Osteocyte (in vitro differentiated cells): ENCODE results near the gene EDEM1. TPM values are rescaled to one million over a fixed set of nuclear protein-coding genes. Genes with fewer than 3 reads are reported as not detected.

Experiments
- DNase-seq: peaks from one replicate; pipeline ENCODE4 v3.0.0; 2021; ENCODE audit warnings: mixed read lengths; ENCODE audit not compliant: unreplicated experiment; ENCODE audit errors: extremely low spot score
- H3K27ac Mint-ChIP-seq: one replicate; pipeline ENCODE4 v1.8.0; 2021; ENCODE audit warnings: mild to moderate bottlenecking, mixed read lengths; ENCODE audit not compliant: unreplicated experiment
- H3K27me3 Mint-ChIP-seq: one replicate; pipeline ENCODE4 v1.8.0; 2021; ENCODE audit warnings: mixed read lengths; ENCODE audit not compliant: unreplicated experiment
- H3K36me3 Mint-ChIP-seq: one replicate; pipeline ENCODE4 v1.8.0; 2021; ENCODE audit warnings: mixed read lengths; ENCODE audit not compliant: unreplicated experiment
- H3K4me1 Mint-ChIP-seq: one replicate; pipeline ENCODE4 v1.8.0; 2021; ENCODE audit warnings: mixed read lengths; ENCODE audit not compliant: unreplicated experiment
- H3K4me3 Mint-ChIP-seq: one replicate; pipeline ENCODE4 v1.8.0; 2021; ENCODE audit warnings: mild to moderate bottlenecking, moderate library complexity, mixed read lengths; ENCODE audit not compliant: unreplicated experiment
- H3K9me3 Mint-ChIP-seq: one replicate; pipeline ENCODE4 v1.8.0; 2021; ENCODE audit warnings: mixed read lengths; ENCODE audit not compliant: unreplicated experiment
- CTCF ChIP-seq: fragments of 200-600 bp; sonication (generic); IDR thresholded peaks from 2 replicates; pipeline ENCODE4 v1.5.0; 2021; ENCODE audit warnings: antibody characterized with exemption, mild to moderate bottlenecking, moderate library complexity
- total RNA-seq: library from RNA; stranded (reverse); gene quantifications from 2 replicates; pipeline ENCODE4 v1.2.1, GENCODE V29; 2021

The EDEM1 gene
- total RNA-seq, 1 donor from 2014 or later: 45.9 TPM

DNA sequence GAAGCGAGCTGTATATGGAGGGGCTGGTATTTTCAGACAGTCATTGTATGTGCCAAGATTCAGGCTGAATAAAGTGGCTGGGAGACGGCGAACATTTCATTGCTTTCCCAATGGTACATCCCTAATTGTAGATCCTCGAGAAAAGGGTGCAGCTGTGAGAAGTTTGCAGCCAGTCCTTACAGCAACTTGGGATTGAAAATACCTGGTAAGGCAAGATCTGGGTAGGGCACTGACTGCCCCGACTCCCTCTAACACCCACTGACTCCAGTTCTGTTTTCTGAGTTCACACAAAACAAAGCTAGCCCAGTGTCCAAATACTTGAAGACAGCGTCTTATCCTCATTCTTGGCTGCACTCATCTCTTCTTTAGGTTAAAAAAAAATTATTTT is 63.7 kb downstream of the EDEM1 start:
- peaks cover 10% of the 10 kb centered on the region for H3K27me3 Mint-ChIP-seq
- no peak overlapping the region for H3K27ac Mint-ChIP-seq
- no peak for DNase-seq
- no peak overlapping the region for H3K4me3 Mint-ChIP-seq
- TF ChIP-seq CTCF: no peak
- H3K4me1 Mint-ChIP-seq: no peaks in the 10 kb centered on the region
- no peaks in the 10 kb centered on the region for H3K9me3 Mint-ChIP-seq
- no peaks in the 10 kb centered on the region for H3K36me3 Mint-ChIP-seq

GRCh38 chr3:5252131-5252530 is 64.6 kb downstream of the EDEM1 start:
- H3K27me3 Mint-ChIP-seq: peaks cover 10% of the 10 kb centered on the region
- no peak overlapping the region for H3K4me3 Mint-ChIP-seq
- H3K9me3 Mint-ChIP-seq: no peaks in the 10 kb centered on the region

DNA sequence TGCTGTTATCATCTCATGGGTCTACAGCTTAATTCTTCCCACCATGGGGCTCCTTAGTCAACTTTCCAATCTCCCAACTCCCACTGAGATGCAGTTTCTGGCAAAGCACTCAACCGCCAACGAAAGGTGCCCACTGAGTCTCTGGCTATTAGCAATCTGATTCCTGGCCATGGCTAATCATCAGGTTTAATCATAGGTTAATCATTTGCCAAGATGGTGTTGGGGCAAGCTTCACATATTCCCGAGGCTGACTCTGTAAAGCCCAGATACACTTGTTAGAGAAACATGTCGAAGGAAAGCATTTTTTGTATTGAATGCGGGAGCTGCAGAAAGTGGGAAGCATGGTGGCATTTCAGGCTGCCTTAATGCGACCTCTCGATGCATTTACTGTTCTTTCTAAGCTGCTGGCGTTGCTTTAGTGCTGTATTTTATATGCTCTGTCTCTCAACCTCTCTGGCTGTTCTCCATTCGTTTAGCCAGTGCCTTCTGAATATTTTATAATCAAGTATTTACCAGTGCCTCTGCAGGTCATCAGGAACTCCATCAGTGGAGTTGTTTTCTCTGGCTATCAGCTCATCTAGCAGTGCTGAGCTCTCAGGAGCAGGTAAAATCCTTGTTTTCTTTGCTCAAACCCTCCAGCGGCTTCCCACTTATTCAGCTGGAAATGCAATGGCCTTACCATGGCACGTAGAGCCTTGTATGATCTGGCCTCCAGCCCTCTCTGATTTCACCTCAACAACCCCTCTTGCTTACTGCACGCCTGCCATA is 67.0 kb downstream of the EDEM1 start:
- Mint-ChIP-seq H3K36me3 (no peaks in the 10 kb centered on the region), H3K4me1 (no peaks in the 10 kb centered on the region), H3K27ac (no peak overlapping the region), H3K9me3 (no peaks in the 10 kb centered on the region), H3K4me3 (no peak overlapping the region), H3K27me3 (peaks cover 3% of the 10 kb centered on the region)
- TF ChIP-seq CTCF: no peak
- DNase-seq: no peak

More at GRCh38 chr3:5252131-5252530, 64.6 kb downstream of the EDEM1 start:
- no peak for TF ChIP-seq CTCF
- H3K4me1 Mint-ChIP-seq: no peaks in the 10 kb centered on the region
- no peak for DNase-seq
- H3K36me3 Mint-ChIP-seq: no peaks in the 10 kb centered on the region
- H3K27ac Mint-ChIP-seq: no peak overlapping the region

DNA sequence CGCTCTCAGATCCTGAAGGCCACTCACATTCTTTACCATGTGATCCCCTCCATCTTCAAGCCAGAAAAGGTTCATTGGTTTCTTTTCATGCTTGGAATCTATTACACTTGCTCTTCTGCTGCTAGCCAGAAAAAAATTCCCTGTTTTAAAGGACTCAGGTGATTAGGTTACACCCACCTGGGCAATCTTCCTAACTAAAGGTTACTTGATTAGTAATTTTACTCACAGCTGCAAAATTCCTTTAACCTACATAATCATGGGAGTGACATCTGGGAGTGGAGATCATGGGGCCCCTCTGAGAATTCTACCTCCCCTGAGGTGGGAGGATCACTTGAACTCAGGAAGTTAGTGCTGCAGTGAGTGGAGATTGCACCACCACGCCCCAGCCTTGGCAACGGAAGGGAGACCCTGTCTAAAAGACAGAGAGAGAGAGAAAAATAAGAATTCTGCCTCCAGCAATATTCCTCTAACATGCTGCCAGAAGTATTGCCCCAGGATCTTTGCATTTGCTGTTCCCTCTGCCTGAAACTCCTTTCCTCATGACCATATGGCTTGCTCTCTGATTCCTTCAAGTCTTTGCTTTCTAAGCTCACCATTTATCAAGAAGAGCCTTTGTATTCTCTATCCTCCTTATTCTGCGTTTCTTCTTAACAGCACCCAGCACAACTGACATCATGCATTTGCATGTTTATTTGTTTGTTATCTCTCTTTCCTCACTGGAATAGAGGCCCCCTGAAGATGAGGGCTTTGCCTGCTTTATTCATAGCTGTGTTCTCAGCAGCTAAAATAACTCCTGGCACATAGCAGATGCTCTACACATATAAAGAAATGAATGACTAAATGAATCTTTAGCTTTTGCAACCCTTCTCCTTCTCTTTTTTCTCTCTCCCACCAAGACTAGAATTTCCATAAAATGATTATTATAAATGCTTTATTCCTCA is 68.2 kb downstream of the EDEM1 start:
- no peak overlapping the region for H3K27ac Mint-ChIP-seq
- no peak for DNase-seq
- no peaks in the 10 kb centered on the region for H3K4me1 Mint-ChIP-seq
- TF ChIP-seq CTCF: no peak
- no peaks in the 10 kb centered on the region for H3K36me3 Mint-ChIP-seq
- no peaks in the 10 kb centered on the region for H3K9me3 Mint-ChIP-seq
- no peak overlapping the region for H3K4me3 Mint-ChIP-seq
- H3K27me3 Mint-ChIP-seq: peaks cover 5% of the 10 kb centered on the region

DNA sequence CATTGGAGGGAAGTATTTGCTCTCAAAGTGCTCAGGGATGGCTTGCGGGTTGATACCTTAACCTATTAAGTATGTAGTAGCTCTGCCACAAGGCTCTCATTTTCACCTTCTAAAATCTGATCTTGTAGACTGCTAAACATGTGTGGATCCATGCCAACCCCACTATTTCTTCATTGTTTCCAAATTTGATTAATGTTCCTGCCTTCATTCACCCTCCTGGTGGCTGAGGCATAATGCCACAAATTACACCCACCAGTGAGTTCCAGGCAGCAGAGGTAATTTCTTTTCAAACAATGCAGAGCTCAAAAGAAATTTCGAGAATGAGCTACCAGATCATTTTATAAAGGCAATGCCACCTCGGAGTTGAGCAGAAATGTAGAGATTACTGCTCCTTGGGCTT is 71.0 kb downstream of the EDEM1 start:
- Mint-ChIP-seq H3K4me3 (no peak overlapping the region), H3K36me3 (no peaks in the 10 kb centered on the region), H3K27ac (no peak overlapping the region), H3K9me3 (no peaks in the 10 kb centered on the region), H3K4me1 (no peaks in the 10 kb centered on the region), H3K27me3 (peaks cover 5% of the 10 kb centered on the region)
- TF ChIP-seq CTCF: no peak
- no peak for DNase-seq
